HFF-Myc (cell line): ENCODE data around the gene BTRC.
A peak's percentile ranks its signal among the peaks of the same experiment; 100 is the strongest.

Source experiments
- DNase-seq: peaks from one replicate; pipeline ENCODE4 v3.0.0-alpha.2; 2011; ENCODE audit warnings: low read depth; ENCODE audit errors: extremely low read depth
- H3K4me3 ChIP-seq: replicated peaks from 2 replicates; pipeline ENCODE4 v1.5.1; 2011; ENCODE audit warnings: low read depth, mild to moderate bottlenecking, control low read depth, low read length
- TF ChIP-seq, protein P1 (sequence below): IDR thresholded peaks from 2 replicates; pipeline ENCODE4 v1.5.1; 2012; ENCODE audit warnings: mild to moderate bottlenecking, low read depth, low read length, control low read depth; ENCODE audit errors: missing control alignments

The BTRC gene

DNA sequence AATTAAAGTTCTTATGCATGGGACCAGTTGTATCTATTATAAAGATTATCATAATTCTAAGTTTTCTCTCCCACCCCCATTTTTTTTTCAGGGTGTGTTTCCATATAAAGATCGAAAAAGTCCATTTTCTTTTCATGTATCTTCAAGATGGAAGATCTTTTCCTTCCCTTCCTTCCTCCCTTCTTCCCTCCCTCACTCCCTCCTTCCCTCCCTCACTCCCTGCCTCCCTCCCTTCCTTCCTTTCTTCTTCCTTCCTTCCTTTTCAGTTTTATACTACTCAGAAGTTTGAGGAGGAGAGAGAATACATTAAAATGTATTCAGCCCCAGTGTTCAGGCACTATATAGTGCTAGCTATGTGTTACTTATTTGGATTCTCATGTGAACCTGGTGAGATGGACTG, 136.1 kb downstream of the BTRC start:
- no peak overlapping the region for H3K4me3 ChIP-seq
- TF ChIP-seq, protein P1, sequence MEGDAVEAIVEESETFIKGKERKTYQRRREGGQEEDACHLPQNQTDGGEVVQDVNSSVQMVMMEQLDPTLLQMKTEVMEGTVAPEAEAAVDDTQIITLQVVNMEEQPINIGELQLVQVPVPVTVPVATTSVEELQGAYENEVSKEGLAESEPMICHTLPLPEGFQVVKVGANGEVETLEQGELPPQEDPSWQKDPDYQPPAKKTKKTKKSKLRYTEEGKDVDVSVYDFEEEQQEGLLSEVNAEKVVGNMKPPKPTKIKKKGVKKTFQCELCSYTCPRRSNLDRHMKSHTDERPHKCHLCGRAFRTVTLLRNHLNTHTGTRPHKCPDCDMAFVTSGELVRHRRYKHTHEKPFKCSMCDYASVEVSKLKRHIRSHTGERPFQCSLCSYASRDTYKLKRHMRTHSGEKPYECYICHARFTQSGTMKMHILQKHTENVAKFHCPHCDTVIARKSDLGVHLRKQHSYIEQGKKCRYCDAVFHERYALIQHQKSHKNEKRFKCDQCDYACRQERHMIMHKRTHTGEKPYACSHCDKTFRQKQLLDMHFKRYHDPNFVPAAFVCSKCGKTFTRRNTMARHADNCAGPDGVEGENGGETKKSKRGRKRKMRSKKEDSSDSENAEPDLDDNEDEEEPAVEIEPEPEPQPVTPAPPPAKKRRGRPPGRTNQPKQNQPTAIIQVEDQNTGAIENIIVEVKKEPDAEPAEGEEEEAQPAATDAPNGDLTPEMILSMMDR, result no peak
- DNase-seq, result no peak

- H3K4me3 ChIP-seq, result no peak overlapping the region
- TF ChIP-seq, protein P1, result no peak
- no peak for DNase-seq
Measured at GRCh38 chr10:101492205-101492604, 138.2 kb downstream of the BTRC start.

- TF ChIP-seq, protein P1, result no peak
- no peak for DNase-seq
Measured at GRCh38 chr10:101492814-101493213, 138.8 kb downstream of the BTRC start.

GRCh38 chr10:101493249-101493648, 139.3 kb downstream of the BTRC start:
- no peak overlapping the region for H3K4me3 ChIP-seq
- TF ChIP-seq, protein P1, result no peak
- DNase-seq, result no peak

More at GRCh38 chr10:101492814-101493213, 138.8 kb downstream of the BTRC start:
- no peak overlapping the region for H3K4me3 ChIP-seq

DNA sequence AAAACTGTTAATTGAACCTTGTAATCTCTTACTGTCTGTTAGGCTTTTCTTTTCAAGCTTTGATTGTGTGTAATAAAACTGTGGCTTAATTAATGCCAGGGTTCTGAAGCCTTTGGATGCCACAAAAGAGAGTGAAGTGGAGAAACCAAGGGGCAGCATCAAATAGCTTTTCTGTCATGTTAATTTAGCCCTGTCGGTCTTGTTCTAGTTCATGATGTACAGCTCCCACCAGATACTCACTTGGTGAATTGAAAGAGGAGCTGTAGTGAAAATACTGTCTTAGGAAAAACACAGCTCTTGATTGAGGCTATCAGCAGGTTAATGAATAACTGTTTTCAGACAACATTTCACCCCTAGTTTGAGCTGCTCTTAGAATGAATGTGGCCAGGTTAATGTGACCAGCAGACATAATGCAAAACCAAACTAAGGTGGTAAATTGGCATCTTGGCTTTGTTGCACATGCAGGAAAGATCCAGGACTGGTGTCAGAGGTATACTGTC, 139.9 kb downstream of the BTRC start:
- TF ChIP-seq, protein P1, result no peak
- no peak for DNase-seq
- H3K4me3 ChIP-seq, result no peak overlapping the region

DNA sequence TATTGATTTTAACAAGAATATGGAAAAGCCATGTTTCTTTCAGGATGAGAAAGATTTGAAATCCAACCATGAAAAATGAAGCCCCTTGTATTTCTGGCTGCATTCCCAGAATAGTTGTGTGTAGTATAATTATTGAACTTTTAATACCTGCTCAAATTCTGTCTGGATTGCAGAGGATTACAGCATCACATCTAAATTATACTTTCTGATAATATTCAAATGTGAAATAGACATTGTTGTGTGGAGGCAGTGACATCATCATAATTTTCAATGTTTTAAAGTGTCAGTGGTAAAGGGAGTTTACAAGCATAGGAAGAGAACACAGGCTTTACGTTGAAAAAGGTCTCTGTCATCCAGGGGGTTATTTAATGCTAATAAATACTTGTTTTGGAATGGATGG, 140.7 kb downstream of the BTRC start:
- no peak overlapping the region for H3K4me3 ChIP-seq
- no peak for DNase-seq
- TF ChIP-seq, protein P1, result no peak

- H3K4me3 ChIP-seq, result no peak overlapping the region
- TF ChIP-seq, protein P1, result peak; percentile 43
- peak; percentile 19 for DNase-seq
Measured at GRCh38 chr10:101495324-101495925, 141.5 kb downstream of the BTRC start.
